Astrocyte (in vitro differentiated cells and primary cell): ENCODE measurements around the gene SFMBT2. TPM values are rescaled to one million over a fixed set of nuclear protein-coding genes. Genes with fewer than 3 reads are reported as not detected.

ENCODE experiments used
- DNase-seq: peaks from one replicate; pipeline ENCODE4 v3.0.0-alpha.2; 2010; ENCODE audit warnings: low read depth
- FAIRE-seq: peaks from 2 replicates; lab custom pipeline; 2011; peaks lifted over from hg19 to GRCh38; lab: Jason Lieb, UNC
- H2AFZ ChIP-seq: 2 replicates; pipeline ENCODE4 v1.6.0; 2012; ENCODE audit warnings: low read depth, low read length, inconsistent platforms
- H3K27ac ChIP-seq: 2 replicates; pipeline ENCODE4 v1.5.1; 2011; ENCODE audit warnings: low read depth, low read length, inconsistent platforms
- H3K27me3 ChIP-seq: 2 replicates; pipeline ENCODE4 v1.6.0; 2011; ENCODE audit warnings: low read length, inconsistent platforms; ENCODE audit not compliant: insufficient read depth
- H3K36me3 ChIP-seq: 2 replicates; pipeline ENCODE4 v1.5.1; 2011; ENCODE audit warnings: low read length, inconsistent platforms; ENCODE audit not compliant: insufficient read depth
- H3K4me1 ChIP-seq: 2 replicates; pipeline ENCODE4 v1.5.1; 2011; ENCODE audit warnings: low read length, inconsistent platforms; ENCODE audit not compliant: insufficient read depth
- H3K4me2 ChIP-seq: 2 replicates; pipeline ENCODE4 v1.6.0; 2012; ENCODE audit warnings: low read length, inconsistent platforms
- H3K4me3 ChIP-seq: 2 replicates; pipeline ENCODE4 v1.5.1; 2011; ENCODE audit warnings: low read depth, mild to moderate bottlenecking, low read length, inconsistent platforms; ENCODE audit not compliant: insufficient read depth
- H3K79me2 ChIP-seq: 2 replicates; pipeline ENCODE4 v1.6.0; 2012; ENCODE audit warnings: mild to moderate bottlenecking, low read length, inconsistent platforms; ENCODE audit not compliant: insufficient read depth
- H3K9ac ChIP-seq: 2 replicates; pipeline ENCODE4 v1.6.0; 2012; ENCODE audit warnings: mild to moderate bottlenecking, low read length, inconsistent platforms
- H3K9me3 ChIP-seq: 2 replicates; pipeline ENCODE4 v1.5.1; 2012; ENCODE audit warnings: low read depth, mild to moderate bottlenecking, low read length, inconsistent platforms; ENCODE audit not compliant: insufficient read depth
- H4K20me1 ChIP-seq: 2 replicates; pipeline ENCODE4 v1.6.0; 2012; ENCODE audit warnings: low read length, inconsistent platforms; ENCODE audit not compliant: insufficient read depth
- H3K27ac Mint-ChIP-seq: one replicate; pipeline ENCODE4 v1.8.0; 2021; ENCODE audit warnings: mild to moderate bottlenecking, mixed read lengths; ENCODE audit not compliant: unreplicated experiment
- H3K27me3 Mint-ChIP-seq: one replicate; pipeline ENCODE4 v1.8.0; 2021; ENCODE audit warnings: low read depth, mixed read lengths; ENCODE audit not compliant: unreplicated experiment
- H3K36me3 Mint-ChIP-seq: one replicate; pipeline ENCODE4 v1.8.0; 2021; ENCODE audit warnings: low read depth, mixed read lengths; ENCODE audit not compliant: unreplicated experiment
- H3K4me1 Mint-ChIP-seq: one replicate; pipeline ENCODE4 v1.8.0; 2021; ENCODE audit warnings: low read depth, mixed read lengths; ENCODE audit not compliant: unreplicated experiment
- H3K4me3 Mint-ChIP-seq: one replicate; pipeline ENCODE4 v1.8.0; 2021; ENCODE audit warnings: mild to moderate bottlenecking, moderate library complexity, mixed read lengths; ENCODE audit not compliant: unreplicated experiment
- H3K9me3 Mint-ChIP-seq: one replicate; pipeline ENCODE4 v1.8.0; 2021; ENCODE audit warnings: mild to moderate bottlenecking, mixed read lengths; ENCODE audit not compliant: unreplicated experiment
- EZH2 ChIP-seq: IDR thresholded peaks from 2 replicates; pipeline ENCODE4 v1.6.1; 2012; ENCODE audit warnings: mild to moderate bottlenecking, low read length, inconsistent platforms; ENCODE audit not compliant: insufficient read depth
- total RNA-seq: library from RNA; stranded (reverse); gene quantifications from 2 replicates; pipeline ENCODE4 v1.2.1, GENCODE V29; 2021
- TF ChIP-seq, protein P1 (sequence below): IDR thresholded peaks from 2 replicates; pipeline ENCODE4 v1.5.1; 2011; ENCODE audit warnings: low read depth, mild to moderate bottlenecking, inconsistent platforms, low read length, moderate library complexity; ENCODE audit not compliant: insufficient read depth

SFMBT2 gene
- total RNA-seq, 1 donor from 2014 or later = 3.9 TPM

DNA sequence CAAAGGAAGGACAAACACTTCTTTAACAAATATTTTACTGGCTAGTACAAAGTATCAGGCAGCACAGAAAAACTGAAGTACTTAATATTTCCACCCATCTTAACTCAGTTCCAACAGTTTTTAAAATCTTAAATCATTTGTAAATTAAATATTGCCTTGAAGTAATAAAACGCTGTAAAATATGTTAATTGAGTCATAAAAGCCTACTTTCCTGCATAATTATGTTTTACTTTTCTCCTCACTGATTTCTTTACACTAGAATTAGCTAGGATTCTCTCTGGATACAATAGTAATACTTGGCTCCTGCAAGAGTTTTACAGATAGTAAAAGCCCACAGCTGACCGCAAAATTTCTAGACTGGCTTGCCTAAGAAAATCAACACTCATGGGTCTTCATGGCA lies 74.9 kb downstream of the SFMBT2 start:
- Histone ChIP-seq H3K9ac (no peak overlapping the region), H3K27me3 (no peaks in the 10 kb centered on the region), H3K4me3 (no peak overlapping the region), H3K79me2 (no peaks in the 10 kb centered on the region), H3K9me3 (no peaks in the 10 kb centered on the region), H3K4me1 (peaks cover 10% of the 10 kb centered on the region), H4K20me1 (no peaks in the 10 kb centered on the region), H2AFZ (no peak overlapping the region), H3K27ac (no peak overlapping the region), H3K36me3 (no peaks in the 10 kb centered on the region), H3K4me2 (no peak overlapping the region)
- peaks cover 6% of the 10 kb centered on the region for H3K9me3 Mint-ChIP-seq
- no peak overlapping the region for H3K4me3 Mint-ChIP-seq
- H3K27ac Mint-ChIP-seq = no peak overlapping the region
- no peaks in the 10 kb centered on the region for H3K27me3 Mint-ChIP-seq
- TF ChIP-seq, protein P1, sequence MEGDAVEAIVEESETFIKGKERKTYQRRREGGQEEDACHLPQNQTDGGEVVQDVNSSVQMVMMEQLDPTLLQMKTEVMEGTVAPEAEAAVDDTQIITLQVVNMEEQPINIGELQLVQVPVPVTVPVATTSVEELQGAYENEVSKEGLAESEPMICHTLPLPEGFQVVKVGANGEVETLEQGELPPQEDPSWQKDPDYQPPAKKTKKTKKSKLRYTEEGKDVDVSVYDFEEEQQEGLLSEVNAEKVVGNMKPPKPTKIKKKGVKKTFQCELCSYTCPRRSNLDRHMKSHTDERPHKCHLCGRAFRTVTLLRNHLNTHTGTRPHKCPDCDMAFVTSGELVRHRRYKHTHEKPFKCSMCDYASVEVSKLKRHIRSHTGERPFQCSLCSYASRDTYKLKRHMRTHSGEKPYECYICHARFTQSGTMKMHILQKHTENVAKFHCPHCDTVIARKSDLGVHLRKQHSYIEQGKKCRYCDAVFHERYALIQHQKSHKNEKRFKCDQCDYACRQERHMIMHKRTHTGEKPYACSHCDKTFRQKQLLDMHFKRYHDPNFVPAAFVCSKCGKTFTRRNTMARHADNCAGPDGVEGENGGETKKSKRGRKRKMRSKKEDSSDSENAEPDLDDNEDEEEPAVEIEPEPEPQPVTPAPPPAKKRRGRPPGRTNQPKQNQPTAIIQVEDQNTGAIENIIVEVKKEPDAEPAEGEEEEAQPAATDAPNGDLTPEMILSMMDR = no peak
- no peak for TF ChIP-seq EZH2
- peaks cover 2% of the 10 kb centered on the region for H3K36me3 Mint-ChIP-seq
- no peak for FAIRE-seq
- peaks cover 11% of the 10 kb centered on the region for H3K4me1 Mint-ChIP-seq
- DNase-seq = no peak

DNA sequence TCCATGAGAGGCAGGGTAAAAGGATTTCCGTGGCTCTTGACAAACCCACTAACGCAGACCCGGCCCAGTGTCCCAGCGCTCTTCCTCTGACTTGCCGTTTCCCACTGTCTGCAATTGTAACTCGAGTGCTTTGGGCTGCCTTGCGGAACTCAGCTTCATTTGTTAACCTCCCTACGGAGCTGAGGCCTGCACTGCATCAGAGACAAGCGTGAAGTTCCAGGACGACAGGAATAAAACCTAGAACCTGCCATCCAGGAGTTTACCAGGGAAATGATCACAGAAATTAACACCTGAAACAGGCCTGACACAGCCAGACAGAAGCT lies 76.2 kb downstream of the SFMBT2 start:
- Histone ChIP-seq H4K20me1 (no peaks in the 10 kb centered on the region), H2AFZ (no peak overlapping the region), H3K4me2 (no peak overlapping the region), H3K9ac (no peak overlapping the region), H3K4me1 (peaks cover 2% of the 10 kb centered on the region), H3K4me3 (no peak overlapping the region), H3K36me3 (no peaks in the 10 kb centered on the region), H3K9me3 (no peaks in the 10 kb centered on the region), H3K79me2 (no peaks in the 10 kb centered on the region), H3K27ac (no peak overlapping the region), H3K27me3 (no peaks in the 10 kb centered on the region)
- FAIRE-seq (no peak), DNase-seq (no peak)
- H3K27me3 Mint-ChIP-seq = no peaks in the 10 kb centered on the region
- H3K27ac Mint-ChIP-seq = no peak overlapping the region
- H3K9me3 Mint-ChIP-seq = peaks cover 6% of the 10 kb centered on the region
- H3K4me3 Mint-ChIP-seq = no peak overlapping the region
- H3K4me1 Mint-ChIP-seq = peaks cover 2% of the 10 kb centered on the region
- H3K36me3 Mint-ChIP-seq = peaks cover 4% of the 10 kb centered on the region
- no peak for TF ChIP-seq EZH2
- TF ChIP-seq, protein P1 = no peak

- TF ChIP-seq EZH2 = no peak
- TF ChIP-seq, protein P1 = no peak
- Histone ChIP-seq H3K9me3 (no peaks in the 10 kb centered on the region), H2AFZ (no peak overlapping the region), H3K4me1 (no peaks in the 10 kb centered on the region), H3K9ac (no peak overlapping the region), H3K36me3 (no peaks in the 10 kb centered on the region), H3K4me2 (no peak overlapping the region), H4K20me1 (no peaks in the 10 kb centered on the region), H3K27ac (no peak overlapping the region), H3K79me2 (no peaks in the 10 kb centered on the region), H3K27me3 (no peaks in the 10 kb centered on the region), H3K4me3 (no peak overlapping the region)
- no peak overlapping the region for H3K4me3 Mint-ChIP-seq
- H3K4me1 Mint-ChIP-seq = no peaks in the 10 kb centered on the region
- H3K27me3 Mint-ChIP-seq = no peaks in the 10 kb centered on the region
- no peak overlapping the region for H3K27ac Mint-ChIP-seq
- H3K9me3 Mint-ChIP-seq = peaks cover 6% of the 10 kb centered on the region
- FAIRE-seq = no peak
- peaks cover 4% of the 10 kb centered on the region for H3K36me3 Mint-ChIP-seq
- DNase-seq = no peak
Observed at GRCh38 chr10:7333961-7334641, 76.7 kb downstream of the SFMBT2 start.
